ENCODE data around the gene ZNF490.
"Not testable (repeated sequence)": the region's sequence is repeated elsewhere in the genome, so short reads cannot be mapped to it uniquely, and the experiment has no call there.

ZNF490 gene

GRCh38 chr19:12610540-12611360 is at the start of gene ZNF490, which contains the start of gene ZNF791:
TSS of gene ZNF490 (minus strand) at chr19:12610813. CDS start at chr19:12610680, 133 bp downstream.
TSS of gene ZNF791 (plus strand) at chr19:12610920. CDS start at chr19:12611080, 160 bp downstream.
- DNase-seq (ENCODE audit: extremely low read depth in 1 of 2, low read depth in 1 of 2): peak; percentile 93 to 98

GRCh38 chr19:12657966-12658365 is 47.4 kb upstream of the ZNF490 start:
- DNase-seq (ENCODE audit: extremely low read depth in 1 of 2, low read depth in 1 of 2): no peak

GRCh38 chr19:12656899-12657571 is 46.4 kb upstream of the ZNF490 start:
- DNase-seq (ENCODE audit: extremely low read depth in 1 of 2, low read depth in 1 of 2): no peak

GRCh38 chr19:12655546-12655945 is 44.9 kb upstream of the ZNF490 start:
- DNase-seq (ENCODE audit: extremely low read depth in 1 of 2, low read depth in 1 of 2): no peak

- DNase-seq (ENCODE audit: extremely low read depth in 1 of 2, low read depth in 1 of 2): no peak
Observed at GRCh38 chr19:12652219-12652618, 41.6 kb upstream of the ZNF490 start.

GRCh38 chr19:12649941-12650340 is 39.3 kb upstream of the ZNF490 start:
- DNase-seq (ENCODE audit: extremely low read depth in 1 of 2, low read depth in 1 of 2): no peak

GRCh38 chr19:12648088-12648487 is 37.5 kb upstream of the ZNF490 start:
- no peak for DNase-seq (ENCODE audit: extremely low read depth in 1 of 2, low read depth in 1 of 2)

- no peak for DNase-seq (ENCODE audit: extremely low read depth in 1 of 2, low read depth in 1 of 2)
Observed at GRCh38 chr19:12647490-12648071, 37.0 kb upstream of the ZNF490 start.

- no peak for DNase-seq (ENCODE audit: extremely low read depth in 1 of 2, low read depth in 1 of 2)
Observed at GRCh38 chr19:12647047-12647446, 36.4 kb upstream of the ZNF490 start.

- DNase-seq (ENCODE audit: extremely low read depth in 1 of 2, low read depth in 1 of 2): no peak
Observed at GRCh38 chr19:12646551-12646950, 35.9 kb upstream of the ZNF490 start.

- DNase-seq (ENCODE audit: extremely low read depth in 1 of 2, low read depth in 1 of 2): not testable (repeated sequence)
Observed at GRCh38 chr19:12643716-12644115, 33.1 kb upstream of the ZNF490 start.

GRCh38 chr19:12642506-12642905 is 31.9 kb upstream of the ZNF490 start:
- no peak for DNase-seq (ENCODE audit: extremely low read depth in 1 of 2, low read depth in 1 of 2)

- no peak for DNase-seq (ENCODE audit: extremely low read depth in 1 of 2, low read depth in 1 of 2)
Observed at GRCh38 chr19:12641456-12641855, 30.8 kb upstream of the ZNF490 start.

GRCh38 chr19:12639901-12640613 is 29.4 kb upstream of the ZNF490 start:
- peak; percentile 77 to 87 for DNase-seq (ENCODE audit: extremely low read depth in 1 of 2, low read depth in 1 of 2)

- no peak for DNase-seq (ENCODE audit: extremely low read depth in 1 of 2, low read depth in 1 of 2)
Observed at GRCh38 chr19:12638611-12639182, 28.1 kb upstream of the ZNF490 start.

- DNase-seq (ENCODE audit: extremely low read depth in 1 of 2, low read depth in 1 of 2): no peak
Observed at GRCh38 chr19:12636631-12637030, 26.0 kb upstream of the ZNF490 start.

GRCh38 chr19:12629215-12629614 is 18.6 kb upstream of the ZNF490 start:
- DNase-seq (ENCODE audit: extremely low read depth in 1 of 2, low read depth in 1 of 2): no peak

GRCh38 chr19:12628040-12629022 is 17.7 kb upstream of the ZNF490 start:
- no peak for DNase-seq (ENCODE audit: extremely low read depth in 1 of 2, low read depth in 1 of 2)

GRCh38 chr19:12626958-12627357 is 16.3 kb upstream of the ZNF490 start:
- no peak for DNase-seq (ENCODE audit: extremely low read depth in 1 of 2, low read depth in 1 of 2)
